ENCODE data around the gene CEBPZOS.
A peak's percentile ranks its signal among the peaks of the same experiment; 100 is the strongest.
"Not testable (repeated sequence)": the region's sequence is repeated elsewhere in the genome, so short reads cannot be mapped to it uniquely, and the experiment has no call there.

CEBPZOS gene

DNA sequence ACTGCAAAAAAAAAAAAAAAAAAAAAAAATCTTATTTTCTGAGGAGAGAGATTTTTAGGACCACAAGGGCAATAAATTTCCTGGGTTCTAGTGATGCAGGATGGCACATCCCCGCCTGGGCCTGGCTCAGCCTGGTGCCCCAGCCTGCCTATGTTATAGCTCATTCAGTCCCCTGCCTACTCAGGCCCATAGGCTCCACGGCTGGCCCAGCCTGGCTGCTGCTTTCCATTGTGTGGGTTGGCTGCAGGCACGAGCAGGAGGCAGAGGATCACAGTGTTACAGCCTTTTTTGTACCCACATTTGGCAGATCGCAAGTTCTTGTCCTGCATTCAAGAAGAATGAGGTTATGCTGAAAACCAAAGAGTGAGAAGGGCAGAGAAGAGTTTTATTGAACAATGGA lies 5.0 kb upstream of the CEBPZOS start:
- ATAC-seq, result no peak

DNA sequence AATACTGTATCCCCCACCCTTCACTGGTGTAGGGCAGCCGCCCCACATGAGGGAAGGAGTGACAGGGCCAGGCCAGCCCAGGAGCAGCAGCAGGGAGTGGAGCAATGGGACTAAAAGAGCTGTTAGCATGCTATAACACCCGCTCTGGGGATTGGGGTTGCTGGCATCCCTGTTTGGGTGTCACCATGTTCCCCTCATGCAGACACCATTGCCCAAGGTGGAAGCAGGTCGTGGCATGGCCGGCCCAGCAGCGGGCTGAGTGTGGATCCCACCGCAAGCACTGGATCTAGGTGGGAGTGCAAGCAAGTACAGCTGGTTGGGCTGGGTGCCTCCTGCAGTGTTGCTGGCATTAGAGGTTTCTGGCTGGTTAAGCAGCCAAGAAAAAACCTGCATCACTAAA lies 4.5 kb upstream of the CEBPZOS start:
- ATAC-seq, result no peak

- no peak for ATAC-seq
Observed at GRCh38 chr2:37192551-37192950, 3.7 kb upstream of the CEBPZOS start.

GRCh38 chr2:37195862-37196319 lies 405 bp upstream of the CEBPZOS start:
- ATAC-seq, result not testable (repeated sequence)

GRCh38 chr2:37198681-37199065 lies 2.4 kb downstream of the CEBPZOS start:
- ATAC-seq, result no peak

- no peak for ATAC-seq
Observed at GRCh38 chr2:37201208-37201607, 4.9 kb downstream of the CEBPZOS start.

DNA sequence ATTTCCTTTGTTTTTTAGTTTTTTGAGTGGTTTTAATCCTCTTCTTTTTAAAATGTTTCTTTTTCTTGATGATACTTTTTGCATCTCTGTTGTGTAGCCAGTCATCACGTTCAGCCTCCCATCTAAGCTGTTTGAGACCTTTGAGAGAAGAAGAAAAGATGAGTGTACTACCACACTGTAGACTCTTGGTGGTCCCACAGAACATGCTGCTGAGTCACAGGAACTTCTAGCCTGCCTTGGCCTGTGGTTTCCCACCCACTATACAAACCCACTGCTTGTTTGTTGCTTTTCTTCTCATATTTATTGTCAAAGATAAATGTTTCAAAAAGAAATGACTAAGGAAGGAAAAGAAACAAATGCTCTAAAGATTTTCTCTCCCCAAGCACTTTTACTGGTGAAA lies 5.5 kb downstream of the CEBPZOS start:
- peak; percentile 83 to 89 for ATAC-seq

GRCh38 chr2:37203708-37204107 lies 7.4 kb downstream of the CEBPZOS start:
- ATAC-seq, result no peak

- ATAC-seq, result not testable (repeated sequence)
Observed at GRCh38 chr2:37205071-37205661, 8.9 kb downstream of the CEBPZOS start.

DNA sequence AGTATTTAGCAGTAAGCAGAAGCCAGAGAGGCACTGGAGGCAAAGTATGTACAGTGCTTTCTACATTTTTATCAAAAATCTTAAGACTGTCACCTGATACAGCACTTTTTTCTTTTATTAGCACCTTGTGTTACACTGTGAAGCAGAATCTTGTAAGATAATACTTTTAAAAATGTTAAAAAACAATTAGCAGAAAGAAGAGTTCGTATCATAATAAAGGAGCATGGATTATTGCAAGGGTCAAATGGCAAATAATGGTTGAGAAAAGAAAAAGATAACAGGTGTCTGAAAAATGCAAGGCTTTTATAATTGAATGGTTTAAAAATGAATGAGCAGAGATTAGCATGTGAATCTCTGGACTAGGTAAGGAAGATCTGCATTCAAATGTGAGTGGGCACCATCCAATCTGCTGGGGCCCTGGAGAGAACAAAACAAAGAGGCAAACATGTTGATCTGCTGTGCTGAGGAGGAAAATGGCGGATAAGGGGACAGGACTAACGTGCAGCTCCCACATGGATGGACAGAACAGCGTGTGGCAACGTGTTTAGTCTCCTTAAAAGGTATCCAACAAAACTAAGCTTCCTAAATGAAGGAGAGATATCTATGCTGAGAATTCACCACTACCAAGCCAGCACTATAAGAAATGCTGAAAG lies 9.5 kb downstream of the CEBPZOS start:
- ATAC-seq, result no peak

- ATAC-seq, result not testable (repeated sequence)
Observed at GRCh38 chr2:37206760-37207159, 10.5 kb downstream of the CEBPZOS start.

DNA sequence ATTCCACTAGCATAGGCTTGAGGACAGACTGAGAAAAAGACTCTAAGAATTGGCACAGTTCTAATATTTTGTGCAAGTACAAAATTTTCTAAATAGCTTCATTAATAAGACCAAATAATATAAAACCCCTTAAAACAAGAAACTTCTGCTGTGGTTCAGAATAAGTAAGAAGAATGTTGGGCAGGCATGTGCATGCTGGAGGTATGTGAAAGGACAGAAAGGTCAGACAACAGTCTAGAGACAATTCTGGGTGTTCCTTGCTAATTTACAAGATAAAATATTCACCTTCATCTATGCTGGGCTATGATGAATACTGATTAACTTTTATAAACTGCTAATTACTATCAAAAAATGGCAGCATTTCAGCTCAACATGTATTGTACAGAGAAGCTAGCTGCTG lies 14.9 kb downstream of the CEBPZOS start:
- ATAC-seq, result no peak

- ATAC-seq, result no peak
Observed at GRCh38 chr2:37211939-37212338, 15.6 kb downstream of the CEBPZOS start.

- no peak for ATAC-seq
Observed at GRCh38 chr2:37215250-37215649, 19.0 kb downstream of the CEBPZOS start.

DNA sequence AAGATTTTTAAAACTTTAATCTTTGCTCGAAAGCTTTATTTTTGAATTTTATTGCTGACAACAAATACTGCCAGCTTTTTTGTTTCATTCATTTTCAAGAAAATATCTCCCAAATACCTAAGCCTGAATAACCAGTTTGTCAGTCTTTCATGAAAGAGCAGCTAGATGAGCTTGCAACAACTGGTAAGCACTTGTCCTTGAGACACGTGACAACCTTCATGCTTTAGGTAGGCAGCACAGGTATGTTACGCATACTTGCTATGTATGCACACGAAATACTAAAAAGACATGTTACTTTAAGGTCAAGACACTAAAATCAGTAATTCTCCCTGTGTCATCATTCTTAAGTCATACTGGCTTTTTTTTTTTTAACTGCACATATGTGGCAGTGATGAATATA lies 22.8 kb downstream of the CEBPZOS start:
- ATAC-seq, result no peak

DNA sequence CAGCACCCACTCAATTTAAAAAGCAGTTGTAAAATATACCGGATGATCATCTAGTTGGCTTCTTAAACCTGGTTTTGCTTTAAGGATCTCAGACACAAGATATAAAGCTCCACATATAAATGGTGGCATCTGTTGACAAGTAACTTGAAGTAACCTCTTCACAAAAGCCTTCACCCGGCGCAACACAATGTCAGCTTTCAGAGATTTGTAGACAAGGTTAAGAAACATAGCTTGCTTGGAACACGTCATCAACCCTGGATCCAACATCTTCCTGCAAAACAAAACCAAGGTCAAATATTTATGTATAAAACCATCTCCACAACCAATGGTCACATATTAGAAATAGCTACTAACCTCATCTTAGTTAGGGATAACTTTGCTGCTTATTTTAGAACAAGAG lies 26.8 kb downstream of the CEBPZOS start:
- no peak for ATAC-seq

- ATAC-seq, result no peak
Observed at GRCh38 chr2:37224063-37224462, 27.8 kb downstream of the CEBPZOS start.

GRCh38 chr2:37225129-37225528 lies 28.8 kb downstream of the CEBPZOS start:
- ATAC-seq, result not testable (repeated sequence)

DNA sequence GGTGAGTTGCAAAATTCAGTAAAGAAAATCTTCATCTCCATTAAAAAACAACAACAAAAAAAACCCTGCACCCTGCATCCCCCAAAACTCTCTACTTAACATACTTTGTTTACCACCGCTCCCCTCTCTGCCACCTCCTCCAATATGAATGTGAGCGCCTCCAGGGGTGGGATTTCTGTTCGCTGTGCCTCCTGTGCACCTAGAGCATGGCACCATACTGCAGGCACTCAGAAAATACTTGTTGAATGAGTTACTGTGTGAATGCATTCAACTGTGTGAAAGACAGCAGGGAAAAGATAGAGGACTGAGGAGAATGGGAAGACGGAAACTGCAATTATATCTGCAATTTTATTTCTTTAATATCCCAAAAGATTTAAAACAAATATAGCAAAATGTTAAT lies 30.6 kb downstream of the CEBPZOS start:
- no peak for ATAC-seq

GRCh38 chr2:37228788-37229187 lies 32.5 kb downstream of the CEBPZOS start:
- ATAC-seq, result no peak

- ATAC-seq, result no peak
Observed at GRCh38 chr2:37230581-37230980, 34.3 kb downstream of the CEBPZOS start.

- peak; percentile 98 for ATAC-seq
Observed at GRCh38 chr2:37231241-37232130, 35.2 kb downstream of the CEBPZOS start, which contains the start of the genes CEBPZ and NDUFAF7. CEBPZ (minus strand) TSS chr2:37231596; CDS start chr2:37231567, 29 bp downstream. NDUFAF7 (plus strand) TSS chr2:37231658; CDS start chr2:37231706, 48 bp downstream.

DNA sequence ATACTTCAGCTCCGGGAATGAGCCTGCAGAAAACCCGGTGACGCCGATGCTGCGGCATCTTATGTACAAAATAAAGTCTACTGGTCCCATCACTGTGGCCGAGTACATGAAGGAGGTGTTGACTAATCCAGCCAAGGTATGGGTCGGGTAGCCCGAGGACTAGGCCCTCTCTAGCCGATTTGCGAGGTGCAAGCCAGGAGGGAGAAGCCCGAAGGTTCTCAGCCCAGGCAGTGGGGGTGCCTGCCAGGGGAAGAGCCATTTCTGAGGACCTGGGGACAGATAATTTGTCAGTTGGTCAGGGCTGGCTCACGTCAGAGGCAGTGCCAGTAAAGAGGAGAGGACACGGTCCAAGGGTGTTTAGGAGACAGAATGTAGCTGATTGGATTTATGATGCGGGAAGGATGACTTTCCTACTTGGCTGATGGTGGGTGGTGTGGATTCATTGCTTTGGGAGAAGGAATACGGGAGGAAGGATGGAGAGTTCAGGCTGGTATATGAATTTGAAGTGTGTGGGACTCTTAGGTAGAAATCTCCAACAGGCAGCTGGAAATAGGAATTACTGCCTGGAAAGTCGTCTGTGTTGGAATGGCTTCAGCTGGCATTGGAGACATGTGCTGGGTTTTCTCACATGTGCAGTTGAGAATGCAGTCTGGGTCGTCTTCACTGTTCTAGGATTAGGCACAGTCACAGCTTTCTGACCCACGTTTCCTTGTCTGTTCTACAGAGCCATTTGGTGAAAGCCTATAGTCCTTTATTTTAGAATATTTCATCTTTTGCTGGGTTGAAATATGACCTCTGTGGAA lies 36.0 kb downstream of the CEBPZOS start:
- no peak for ATAC-seq

Measured in activated CD4-positive, CD25-positive, alpha-beta regulatory T cell treated with anti-CD3 and anti-CD28 coated beads, Interleukin-2, amount 50 U/mL, for 24 hours (primary cell).